NCI-H1048 (cell line): ENCODE measurements around the gene VAMP2.

ENCODE experiments used
- DNase-seq: peaks from one replicate; lab custom pipeline; 2025; lab: John Stamatoyannopoulos, UW

VAMP2 gene

GRCh38 chr17:8142887-8143580 is 19.7 kb downstream of the VAMP2 start:
- DNase-seq, result no peak

- no peak for DNase-seq
Measured at GRCh38 chr17:8142158-8142886, 20.4 kb downstream of the VAMP2 start.

- no peak for DNase-seq
Measured at GRCh38 chr17:8141741-8142140, 21.0 kb downstream of the VAMP2 start.

GRCh38 chr17:8141045-8141444 is 21.7 kb downstream of the VAMP2 start:
- DNase-seq, result no peak

GRCh38 chr17:8140065-8141029 is 22.4 kb downstream of the VAMP2 start:
- no peak for DNase-seq

- peak; percentile 94 for DNase-seq
Measured at GRCh38 chr17:8138672-8139371, 23.9 kb downstream of the VAMP2 start.

DNA sequence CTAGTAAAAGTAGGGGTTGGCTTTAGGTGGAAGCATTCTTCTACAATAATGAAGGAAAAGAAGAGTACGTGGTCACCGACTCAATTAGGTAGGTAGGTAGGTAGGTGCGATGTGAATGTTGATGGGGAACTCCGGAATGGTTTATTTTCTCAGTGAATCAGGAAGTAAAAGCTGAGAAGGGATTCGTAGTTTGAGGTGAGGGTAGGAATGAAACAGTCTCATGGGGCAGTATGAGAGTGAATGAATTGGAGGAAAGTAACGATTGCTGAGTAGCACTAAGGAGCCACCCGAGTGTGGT is 24.4 kb downstream of the VAMP2 start:
- no peak for DNase-seq

DNA sequence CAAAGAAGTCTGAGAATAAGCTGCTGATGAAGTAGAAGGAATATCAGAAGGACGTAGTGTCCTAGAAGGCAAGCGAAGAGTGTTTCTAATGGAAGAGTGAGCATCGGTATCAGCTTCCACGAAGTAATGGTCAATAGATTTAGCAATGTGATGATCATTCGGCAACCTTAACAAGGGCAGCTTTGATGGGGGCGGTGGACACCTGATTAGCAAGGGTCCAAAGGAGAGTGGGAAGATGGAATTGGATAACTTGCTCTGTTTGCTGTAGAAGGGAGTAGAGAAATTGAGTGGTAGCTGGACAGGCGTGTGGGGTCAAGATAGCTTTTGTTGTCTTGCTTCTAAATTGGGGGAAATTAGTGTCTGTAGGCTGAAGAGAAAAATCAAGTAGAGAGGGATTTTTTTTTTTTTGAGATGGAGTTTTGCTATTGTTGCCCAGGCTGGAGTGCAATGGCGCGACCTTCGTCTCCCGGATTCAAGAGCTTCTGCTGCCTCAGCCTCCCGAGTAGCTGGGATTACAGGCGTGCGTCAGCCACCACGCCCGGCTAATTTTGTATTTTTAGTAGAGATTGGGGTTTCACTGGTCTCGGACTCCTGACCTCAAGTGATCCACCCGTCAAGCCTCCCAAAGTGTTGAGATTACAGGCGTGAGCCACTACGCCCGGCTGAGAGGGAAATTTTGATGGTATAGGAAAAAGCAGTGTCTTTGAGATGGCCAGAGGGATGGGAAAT is 24.9 kb downstream of the VAMP2 start:
- no peak for DNase-seq

DNA sequence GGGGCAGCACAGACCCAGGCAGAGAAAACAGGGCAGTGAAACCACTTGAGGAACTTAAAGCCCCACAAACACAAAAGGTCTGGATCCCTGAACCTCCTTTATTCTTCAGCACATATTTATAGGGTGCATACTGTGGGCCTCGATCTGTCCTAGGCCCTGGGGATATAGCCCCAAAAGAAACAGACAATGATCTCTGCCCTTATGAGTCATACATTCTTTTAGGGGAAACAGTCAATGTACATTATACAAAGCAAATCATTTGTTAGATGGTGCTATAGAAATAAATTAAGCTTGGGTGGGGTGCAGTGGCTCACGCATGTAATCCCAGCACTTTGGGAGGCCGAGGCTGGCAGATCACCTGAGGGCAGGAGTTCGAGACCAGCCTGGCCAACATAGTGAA is 28.8 kb downstream of the VAMP2 start:
- no peak for DNase-seq

DNA sequence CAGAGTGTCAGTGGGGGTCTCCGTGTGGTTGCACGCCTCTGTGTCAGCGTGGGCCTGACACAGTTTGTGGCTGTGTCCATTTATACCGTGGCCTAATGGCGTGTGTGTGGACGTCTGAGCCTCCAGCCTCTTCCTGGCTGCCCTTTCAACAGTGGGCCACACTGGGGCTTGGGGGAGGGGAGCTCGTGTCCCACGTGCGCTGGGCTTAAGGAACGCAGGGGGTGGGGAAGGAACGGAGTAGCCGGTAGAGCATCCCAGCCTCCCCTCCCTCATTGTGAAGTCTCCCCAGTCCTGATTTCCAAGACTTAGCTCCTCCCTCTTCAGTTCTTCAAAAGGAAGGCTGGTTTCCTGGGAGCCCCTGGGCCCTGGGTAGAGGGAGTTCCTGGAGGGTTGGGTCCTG is 29.3 kb downstream of the VAMP2 start:
- no peak for DNase-seq

- no peak for DNase-seq
Measured at GRCh38 chr17:8131844-8132441, 30.8 kb downstream of the VAMP2 start.

GRCh38 chr17:8128125-8128784 is 34.5 kb downstream of the VAMP2 start:
- no peak for DNase-seq

DNA sequence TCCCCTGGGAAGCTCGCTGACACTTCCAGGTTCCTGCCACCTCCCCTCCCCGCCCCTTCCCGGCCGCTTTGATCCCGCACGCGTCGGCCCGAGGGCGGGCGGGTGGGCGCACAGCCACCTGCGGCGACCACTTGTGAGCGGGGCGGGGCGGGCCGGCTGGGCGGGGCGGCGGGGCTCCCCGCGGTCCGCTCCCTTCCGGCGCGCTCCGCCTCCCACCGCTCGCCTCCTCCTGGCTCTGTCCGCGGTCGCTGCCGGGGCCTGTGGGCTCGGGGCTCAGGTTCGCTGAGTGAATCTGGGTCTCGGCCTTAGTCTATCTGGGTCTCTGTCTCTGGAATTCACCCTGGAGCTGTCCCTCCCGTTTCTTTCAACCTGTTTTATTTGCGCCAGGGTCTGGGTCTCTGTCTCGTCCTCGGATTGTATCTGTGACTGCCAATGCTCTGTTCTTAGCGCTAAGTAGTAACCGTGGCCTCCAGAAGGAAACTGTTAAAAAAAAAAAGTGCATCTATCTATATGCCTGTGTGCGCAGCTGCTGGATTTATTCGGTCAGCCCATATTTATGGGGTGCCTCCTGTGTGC is 36.2 kb downstream of the VAMP2 start:
- no peak for DNase-seq

GRCh38 chr17:8125947-8126490 is 36.7 kb downstream of the VAMP2 start:
- DNase-seq, result no peak

- peak; percentile 61 for DNase-seq
Measured at GRCh38 chr17:8125154-8125946, 37.4 kb downstream of the VAMP2 start.

- DNase-seq, result no peak
Measured at GRCh38 chr17:8124350-8125153, 38.2 kb downstream of the VAMP2 start.

DNA sequence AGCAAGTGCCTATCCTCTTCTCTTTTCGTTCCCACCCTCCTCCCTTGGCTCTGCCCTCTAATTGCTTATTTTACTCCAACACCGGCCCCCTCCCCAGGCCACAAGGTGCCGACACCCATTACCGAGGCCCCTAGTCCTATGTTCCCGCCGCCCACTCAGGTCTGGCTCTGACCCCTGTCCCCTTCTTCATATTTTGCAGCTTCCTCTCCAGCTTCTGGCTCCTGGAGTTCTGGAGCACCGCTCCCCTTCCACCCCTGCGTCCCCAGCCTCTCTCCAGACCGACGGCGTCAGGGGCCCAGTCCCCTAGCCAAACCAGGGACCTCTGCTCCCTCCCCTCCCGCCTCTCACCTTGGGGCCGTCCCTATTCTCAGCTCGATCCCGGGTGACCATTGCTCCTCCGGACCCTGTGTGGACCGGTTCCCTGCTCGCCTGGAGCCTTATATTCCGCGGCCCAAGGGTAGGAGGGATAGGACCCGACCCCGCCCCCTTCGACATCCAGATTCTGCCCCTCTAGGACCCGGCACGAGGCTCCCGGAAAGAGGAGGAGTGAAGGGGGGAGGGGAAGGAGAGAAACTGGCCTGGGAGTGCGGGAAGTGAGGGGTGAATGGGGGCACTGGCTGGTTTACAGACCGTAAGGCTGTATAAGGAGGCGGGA is 38.9 kb downstream of the VAMP2 start, which contains the start of gene HES7:
Gene HES7, minus strand, starts transcription at position 412 of the 655 bp plus-strand sequence. Its CDS starts 22 bp downstream, at position 390.
- DNase-seq, result no peak
